Activated gamma-delta T cell (primary cell): ENCODE measurements around the gene KLK6.

Source experiments
- DNase-seq: peaks from one replicate; lab custom pipeline; 2025; lab: John Stamatoyannopoulos, UW
- total RNA-seq, 2 donors: gene quantifications; one replicate each; lab custom pipeline; 2026; lab: John Stamatoyannopoulos, UW

Gene KLK6
- 0 to 0.05 reads per million in 2 donors for total RNA-seq

- no peak for DNase-seq
Measured at GRCh38 chr19:50969413-50969760, at the start of gene KLK6. Gene KLK6, minus strand, starts transcription at chr19:50969591. Its CDS starts 1,487 bp downstream, at chr19:50968104.

DNA sequence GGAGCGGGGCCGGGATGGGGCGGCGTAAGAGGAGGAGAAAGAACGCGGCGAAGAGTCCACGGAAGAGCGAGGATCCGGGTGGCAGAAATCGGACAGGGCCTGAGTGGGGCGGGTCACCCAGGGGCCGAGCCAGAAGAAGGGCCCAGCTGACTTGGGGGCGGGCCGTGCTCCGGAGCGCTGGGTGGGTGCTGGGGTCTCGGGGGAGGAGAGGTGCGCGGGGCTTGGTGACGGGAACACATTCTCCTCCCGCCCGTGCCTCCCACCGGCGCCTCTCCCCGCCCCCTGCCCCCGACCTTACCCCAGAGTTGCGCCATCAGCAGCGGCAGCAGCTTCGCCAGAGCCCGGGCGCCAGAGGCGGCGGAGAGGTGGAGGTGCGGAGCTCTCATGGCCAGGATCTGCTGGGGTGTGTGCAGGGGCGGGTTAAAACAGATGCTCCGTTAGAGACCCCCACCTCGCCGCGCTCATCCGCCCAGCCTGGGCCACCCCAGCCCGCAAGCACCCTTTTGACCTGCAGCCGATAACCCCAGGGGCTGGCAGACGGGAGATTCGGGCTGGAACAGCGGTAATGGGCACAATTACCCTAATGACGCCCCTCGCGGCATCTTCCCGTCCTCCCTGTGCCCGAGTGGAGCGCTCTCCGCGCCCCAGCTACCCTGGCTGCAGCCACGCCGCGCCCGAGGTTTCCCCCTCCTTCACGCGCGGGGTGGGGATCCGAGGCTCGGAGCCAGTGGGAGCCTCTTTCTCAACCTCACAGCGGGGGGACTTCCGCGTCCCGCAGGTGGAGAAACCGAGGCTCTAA lies 49.6 kb upstream of the KLK6 start:
- DNase-seq: no peak

- no peak for DNase-seq
Measured at GRCh38 chr19:51016798-51017683, 47.6 kb upstream of the KLK6 start.

- no peak for DNase-seq
Measured at GRCh38 chr19:51015691-51016267, 46.4 kb upstream of the KLK6 start.

GRCh38 chr19:51014242-51014641 lies 44.9 kb upstream of the KLK6 start:
- no peak for DNase-seq

DNA sequence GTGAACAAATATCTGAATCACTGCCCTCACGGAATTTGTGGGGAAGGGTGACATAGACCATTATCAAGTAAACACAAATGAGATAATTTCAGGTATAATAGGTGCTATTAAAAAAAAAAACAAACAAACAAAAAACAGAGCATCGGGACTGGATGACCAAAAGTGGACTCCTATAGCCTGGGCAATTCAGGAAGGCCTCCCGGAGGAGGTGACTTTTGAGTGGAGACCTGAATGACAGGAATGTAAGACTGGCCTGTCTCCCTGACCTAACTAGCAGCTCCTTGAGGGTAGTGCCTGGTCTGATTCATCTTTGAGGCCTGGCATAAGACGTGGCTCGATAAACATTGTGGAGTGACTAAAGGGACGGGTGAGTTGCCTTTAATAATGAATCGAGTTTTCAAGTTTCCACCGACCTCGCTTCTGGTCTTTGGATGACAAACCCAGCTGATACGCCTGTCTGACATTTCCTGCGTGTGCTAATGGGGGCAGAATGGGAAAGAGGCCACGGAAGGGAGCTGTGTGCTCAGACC lies 43.3 kb upstream of the KLK6 start:
- no peak for DNase-seq

- DNase-seq: no peak
Measured at GRCh38 chr19:51010066-51010795, 40.8 kb upstream of the KLK6 start.

- no peak for DNase-seq
Measured at GRCh38 chr19:51009061-51009891, 39.9 kb upstream of the KLK6 start.

- DNase-seq: no peak
Measured at GRCh38 chr19:51007488-51007887, 38.1 kb upstream of the KLK6 start.

- no peak for DNase-seq
Measured at GRCh38 chr19:51006406-51006805, 37.0 kb upstream of the KLK6 start.

DNA sequence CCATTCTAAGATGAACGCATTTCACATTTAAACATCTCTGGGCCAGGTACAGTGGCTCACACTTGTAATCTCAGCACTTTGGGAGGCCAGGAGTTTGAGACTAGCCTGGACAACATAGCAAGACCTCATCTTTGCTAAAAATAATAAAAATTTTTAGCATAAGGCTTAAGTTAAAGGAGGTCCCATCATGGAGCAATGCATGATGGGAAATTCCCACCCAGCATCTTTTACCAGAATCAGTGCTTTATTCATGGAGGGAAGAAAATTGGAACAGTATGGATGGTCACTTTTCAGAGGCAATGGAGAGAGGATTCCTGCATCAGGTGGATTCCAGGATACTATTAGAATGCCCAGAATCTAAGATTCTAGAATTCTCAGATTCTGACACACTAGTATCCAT lies 35.9 kb upstream of the KLK6 start:
- DNase-seq: no peak

DNA sequence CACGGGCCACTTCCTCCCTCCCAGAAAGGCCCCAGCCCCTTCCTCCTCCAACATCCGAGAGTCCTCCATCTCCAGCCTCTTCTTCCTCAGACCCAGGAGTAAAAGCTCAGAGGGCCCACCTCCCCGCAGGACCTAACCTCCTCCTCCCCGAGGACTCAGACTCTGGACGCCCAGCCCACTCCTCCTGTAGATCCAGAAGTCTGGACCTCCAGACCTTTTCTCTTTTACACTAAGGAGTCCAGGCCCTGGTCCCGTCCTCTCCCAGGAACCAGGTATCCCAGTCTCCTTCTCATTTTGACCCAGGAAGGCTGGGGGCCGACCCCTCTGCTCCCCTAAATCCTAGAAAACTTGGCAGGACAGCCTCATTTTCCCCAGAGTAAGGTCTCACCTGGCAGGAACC lies 33.9 kb upstream of the KLK6 start:
- DNase-seq: no peak

DNA sequence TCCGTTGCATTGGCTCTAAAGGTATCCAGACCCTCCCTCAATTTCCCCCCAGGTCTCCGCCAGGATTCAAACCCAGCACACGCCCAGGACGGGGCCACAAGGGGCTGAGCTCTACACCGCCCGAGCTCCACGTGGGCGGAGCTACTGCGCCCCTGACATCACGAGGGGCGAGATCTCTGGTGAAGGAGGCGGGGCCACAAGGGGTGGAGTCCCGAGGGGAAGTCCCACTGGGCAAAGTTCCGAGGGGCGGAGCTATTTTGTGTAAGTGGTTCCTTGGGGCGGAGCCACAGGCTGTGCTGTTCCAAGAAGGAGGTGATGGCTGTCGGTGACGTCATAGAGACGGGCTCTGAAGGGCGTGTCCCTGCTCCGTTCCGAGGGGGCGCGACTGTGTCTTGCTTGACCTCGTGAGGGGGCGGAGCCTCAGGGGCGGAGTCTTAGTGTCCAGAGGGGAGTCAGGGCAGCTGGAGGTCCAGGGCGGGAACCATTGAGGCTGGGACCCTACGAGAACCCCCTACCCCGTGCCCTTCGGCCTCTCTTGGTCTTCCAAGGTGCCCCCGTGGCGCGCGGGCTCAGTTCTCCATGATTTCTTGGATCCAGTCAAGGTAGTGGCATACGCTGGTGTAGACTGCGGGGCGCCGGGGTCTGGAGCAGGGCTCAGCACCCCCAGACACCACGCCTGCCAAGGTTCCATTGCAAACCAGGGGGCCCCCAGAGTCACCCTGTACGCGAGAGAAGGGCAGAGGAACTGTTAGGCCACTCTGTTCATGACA lies 33.3 kb upstream of the KLK6 start:
- no peak for DNase-seq

- DNase-seq: no peak
Measured at GRCh38 chr19:51002089-51002532, 32.7 kb upstream of the KLK6 start.

DNA sequence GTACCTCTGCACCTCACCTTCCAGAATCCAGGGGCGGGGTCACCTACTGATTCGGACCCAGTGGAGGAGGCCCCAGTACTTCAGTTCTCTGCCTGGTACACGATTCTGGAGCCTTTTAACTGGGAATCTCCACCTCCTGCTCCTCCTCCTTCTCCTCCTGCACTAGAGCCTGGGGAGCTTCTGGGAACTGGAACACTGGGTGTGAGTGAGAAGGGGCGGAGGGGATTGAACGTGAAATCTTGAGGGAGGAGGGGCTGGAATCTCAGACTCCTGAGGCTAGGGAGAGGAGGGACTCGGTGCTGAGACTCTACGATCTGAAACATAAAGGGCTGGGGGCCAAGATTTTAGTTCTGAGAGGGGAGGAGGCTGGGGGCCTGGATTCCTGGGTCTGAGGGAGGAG lies 32.1 kb upstream of the KLK6 start, which contains the start of gene KLK8:
KLK8 (minus strand) TSS at position 90 of the 400 bp plus-strand sequence. CDS start 437 bp downstream, outside the sequence.
- DNase-seq: no peak

GRCh38 chr19:51000981-51001380 lies 31.6 kb upstream of the KLK6 start:
- DNase-seq: no peak

- DNase-seq: no peak
Measured at GRCh38 chr19:51000426-51000825, 31.0 kb upstream of the KLK6 start.

DNA sequence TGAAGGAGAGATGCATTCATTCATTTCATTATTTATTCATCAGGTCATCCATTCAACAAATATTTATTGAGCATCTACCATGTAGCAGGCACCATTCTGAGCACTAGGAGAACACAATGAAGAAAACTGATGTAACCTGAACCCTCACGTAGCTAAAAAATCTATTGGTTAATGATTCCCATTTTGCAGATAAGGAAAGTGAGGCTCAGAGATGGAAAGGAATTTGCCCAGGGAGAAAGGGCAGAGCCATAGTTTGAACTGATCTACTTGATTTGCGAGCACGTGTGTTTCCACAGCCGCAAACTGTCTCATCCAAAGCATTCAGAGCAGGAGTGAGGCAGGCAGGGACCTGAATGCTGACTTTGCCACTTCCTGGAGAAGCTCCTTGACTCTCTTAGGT lies 29.3 kb upstream of the KLK6 start:
- no peak for DNase-seq

DNA sequence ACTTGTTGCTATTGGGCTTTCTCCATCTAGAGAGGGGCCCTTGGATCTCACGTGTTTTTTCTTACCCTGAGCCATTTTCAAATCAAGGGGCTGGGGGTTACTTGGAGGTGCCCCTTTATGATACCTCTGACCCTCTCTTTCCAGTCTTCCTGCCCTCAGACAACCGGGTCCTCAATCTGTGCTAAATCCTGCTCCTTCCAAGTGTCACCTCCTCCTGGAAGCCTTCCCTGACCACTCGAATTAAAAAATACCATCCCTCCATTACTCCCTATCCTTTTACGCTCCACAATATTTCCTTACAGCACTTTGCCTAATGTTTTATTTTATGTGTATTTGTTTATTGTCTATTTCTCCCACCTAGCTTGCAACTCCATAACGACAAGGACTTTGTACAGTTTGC lies 28.7 kb upstream of the KLK6 start:
- DNase-seq: no peak

DNA sequence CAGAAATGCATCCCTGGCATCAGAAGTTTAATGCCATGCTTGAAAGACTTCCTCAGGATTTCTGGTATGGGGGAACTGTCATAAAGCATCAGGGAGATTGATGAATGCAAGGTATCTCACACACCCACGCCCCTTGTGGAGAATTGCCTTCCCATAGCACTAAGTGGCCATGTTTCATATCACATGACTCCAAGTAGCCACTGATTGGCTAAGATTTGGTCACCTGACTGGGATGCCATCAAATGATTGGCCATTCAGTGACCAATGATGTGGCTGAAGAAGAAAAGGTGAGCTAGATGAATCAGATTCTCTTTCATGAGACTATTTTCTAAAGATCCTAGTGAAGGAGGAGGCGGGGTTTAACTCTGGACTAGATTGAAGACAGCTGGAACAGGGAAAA lies 24.7 kb upstream of the KLK6 start:
- no peak for DNase-seq
